Activated T-cell treated with anti-CD3 and anti-CD28 coated beads for 24 hours (primary cell): ENCODE data around the gene BIN1.

Source experiments
- DNase-seq: peaks from one replicate; pipeline ENCODE4 v3.0.0-alpha.2; 2020; ENCODE audit warnings: low read depth

The BIN1 gene

GRCh38 chr2:127057371-127058245, 49.3 kb downstream of the BIN1 start:
- DNase-seq: no peak

- no peak for DNase-seq
These were observed 50.2 kb downstream of the BIN1 start for GRCh38 chr2:127056631-127057370.

GRCh38 chr2:127056086-127056485, 50.9 kb downstream of the BIN1 start:
- no peak for DNase-seq

- no peak for DNase-seq
These were observed 51.2 kb downstream of the BIN1 start for GRCh38 chr2:127055786-127056076.

GRCh38 chr2:127054996-127055785, 51.8 kb downstream of the BIN1 start:
- no peak for DNase-seq

- DNase-seq: no peak
These were observed 52.4 kb downstream of the BIN1 start for GRCh38 chr2:127054604-127054930.

- no peak for DNase-seq
These were observed 53.0 kb downstream of the BIN1 start for GRCh38 chr2:127053731-127054603.

GRCh38 chr2:127052771-127053691, 53.9 kb downstream of the BIN1 start:
- no peak for DNase-seq

- DNase-seq: no peak
These were observed 54.7 kb downstream of the BIN1 start for GRCh38 chr2:127052057-127052770.

- no peak for DNase-seq
These were observed 55.6 kb downstream of the BIN1 start for GRCh38 chr2:127051116-127052056.

GRCh38 chr2:127050803-127051115, 56.2 kb downstream of the BIN1 start:
- no peak for DNase-seq

GRCh38 chr2:127049927-127050802, 56.8 kb downstream of the BIN1 start:
- DNase-seq: peak; percentile 48

- no peak for DNase-seq
These were observed 57.7 kb downstream of the BIN1 start for GRCh38 chr2:127048969-127049897.

- no peak for DNase-seq
These were observed 58.4 kb downstream of the BIN1 start for GRCh38 chr2:127048618-127048935.

GRCh38 chr2:127047716-127048617, 59.0 kb downstream of the BIN1 start:
- DNase-seq: no peak

- DNase-seq: no peak
These were observed 59.9 kb downstream of the BIN1 start for GRCh38 chr2:127047054-127047453.
